Adrenal gland (tissue), 5 donors: ENCODE measurements around the gene GRM4.

Experiments
- POLR2A ChIP-seq, 2 donors: fragments of 450-650 bp; IDR thresholded peaks; one replicate each; pipeline ENCODE4 v1.6.1; 2017; ENCODE audit warnings: antibody characterized with exemption in 2 of 2, mild to moderate bottlenecking in 2 of 2, moderate library complexity in 1 of 2
- TF ChIP-seq, protein P1 (sequence below), 6 experiments: fragments of 450-650 bp in 4 of 6; fragments of 200-600 bp in 2 of 6; sonication (generic) in 1 of 6; IDR thresholded peaks; 1 replicate in 5 of 6; 2 replicates in 1 of 6; pipeline versions ENCODE4 v1.5.1 to v1.8.0; 2016 to 2021; ENCODE audit warnings: antibody characterized with exemption in 6 of 6, mild to moderate bottlenecking in 2 of 6, moderate library complexity in 1 of 6
- donor health status: DM: no; HTN: no; CAD: no.

DNA sequence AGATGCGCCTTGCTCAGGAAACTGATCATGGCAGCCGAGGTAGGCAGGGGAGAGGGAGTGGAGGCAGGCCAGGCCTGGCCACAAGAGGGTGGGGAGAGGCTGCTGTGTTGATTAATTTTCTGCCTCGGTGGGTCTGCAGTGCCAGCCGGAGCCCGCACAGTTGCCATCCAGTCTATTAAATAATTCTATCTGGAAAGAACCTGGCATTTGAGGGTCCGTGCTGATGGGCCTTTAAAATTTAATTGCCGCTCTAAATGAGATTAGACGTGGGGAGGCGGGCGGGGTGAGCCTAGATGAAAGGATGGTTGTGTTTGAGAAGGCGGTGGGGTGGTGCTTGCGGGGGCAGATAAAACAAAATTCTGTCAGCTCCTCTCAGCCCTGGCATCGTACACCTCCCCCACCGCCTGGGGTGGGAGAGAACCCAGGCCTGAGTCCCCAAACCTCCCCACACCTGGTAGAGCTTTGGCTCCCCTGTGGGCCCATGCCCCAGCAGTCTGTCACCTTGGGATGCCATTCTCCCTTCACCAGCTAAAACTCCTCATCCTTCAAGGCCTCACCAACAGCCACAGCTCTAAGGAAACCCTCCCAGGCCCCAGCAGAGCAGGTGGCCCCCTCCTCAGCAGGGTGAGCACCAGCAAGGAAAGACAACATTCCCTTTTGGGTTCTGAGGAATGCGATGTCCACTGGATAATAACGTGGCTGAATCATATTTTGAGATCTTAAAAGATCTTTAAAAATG is 167.3 kb downstream of the GRM4 start:
- TF ChIP-seq, protein P1, sequence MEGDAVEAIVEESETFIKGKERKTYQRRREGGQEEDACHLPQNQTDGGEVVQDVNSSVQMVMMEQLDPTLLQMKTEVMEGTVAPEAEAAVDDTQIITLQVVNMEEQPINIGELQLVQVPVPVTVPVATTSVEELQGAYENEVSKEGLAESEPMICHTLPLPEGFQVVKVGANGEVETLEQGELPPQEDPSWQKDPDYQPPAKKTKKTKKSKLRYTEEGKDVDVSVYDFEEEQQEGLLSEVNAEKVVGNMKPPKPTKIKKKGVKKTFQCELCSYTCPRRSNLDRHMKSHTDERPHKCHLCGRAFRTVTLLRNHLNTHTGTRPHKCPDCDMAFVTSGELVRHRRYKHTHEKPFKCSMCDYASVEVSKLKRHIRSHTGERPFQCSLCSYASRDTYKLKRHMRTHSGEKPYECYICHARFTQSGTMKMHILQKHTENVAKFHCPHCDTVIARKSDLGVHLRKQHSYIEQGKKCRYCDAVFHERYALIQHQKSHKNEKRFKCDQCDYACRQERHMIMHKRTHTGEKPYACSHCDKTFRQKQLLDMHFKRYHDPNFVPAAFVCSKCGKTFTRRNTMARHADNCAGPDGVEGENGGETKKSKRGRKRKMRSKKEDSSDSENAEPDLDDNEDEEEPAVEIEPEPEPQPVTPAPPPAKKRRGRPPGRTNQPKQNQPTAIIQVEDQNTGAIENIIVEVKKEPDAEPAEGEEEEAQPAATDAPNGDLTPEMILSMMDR (IDR thresholded peaks at IDR 0.05): no peak
- TF ChIP-seq POLR2A (IDR thresholded peaks at IDR 0.05): no peak
